ENCODE data around the gene MTHFD2.
"Not testable (repeated sequence)": the region's sequence is repeated elsewhere in the genome, so short reads cannot be mapped to it uniquely, and the experiment has no call there.

MTHFD2 gene

DNA sequence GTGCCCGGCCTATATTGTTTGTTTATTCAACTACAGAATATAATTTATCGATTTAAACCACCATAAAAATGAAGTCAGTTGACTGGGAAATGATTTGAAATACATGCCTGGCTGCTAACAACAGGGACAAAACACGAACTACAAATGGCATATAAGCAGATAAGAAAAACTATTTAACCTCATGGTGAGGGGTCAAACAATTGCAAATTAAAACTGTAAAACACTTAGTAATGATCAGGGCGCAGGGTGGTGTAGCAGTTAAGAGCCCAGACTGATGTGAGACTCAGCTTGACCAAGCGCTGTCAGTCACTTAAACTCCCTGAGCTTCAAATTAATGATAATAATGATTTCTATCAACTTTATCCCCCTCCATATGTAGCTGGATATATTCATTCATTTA is 6.7 kb downstream of the MTHFD2 start:
- TF ChIP-seq, protein P1, sequence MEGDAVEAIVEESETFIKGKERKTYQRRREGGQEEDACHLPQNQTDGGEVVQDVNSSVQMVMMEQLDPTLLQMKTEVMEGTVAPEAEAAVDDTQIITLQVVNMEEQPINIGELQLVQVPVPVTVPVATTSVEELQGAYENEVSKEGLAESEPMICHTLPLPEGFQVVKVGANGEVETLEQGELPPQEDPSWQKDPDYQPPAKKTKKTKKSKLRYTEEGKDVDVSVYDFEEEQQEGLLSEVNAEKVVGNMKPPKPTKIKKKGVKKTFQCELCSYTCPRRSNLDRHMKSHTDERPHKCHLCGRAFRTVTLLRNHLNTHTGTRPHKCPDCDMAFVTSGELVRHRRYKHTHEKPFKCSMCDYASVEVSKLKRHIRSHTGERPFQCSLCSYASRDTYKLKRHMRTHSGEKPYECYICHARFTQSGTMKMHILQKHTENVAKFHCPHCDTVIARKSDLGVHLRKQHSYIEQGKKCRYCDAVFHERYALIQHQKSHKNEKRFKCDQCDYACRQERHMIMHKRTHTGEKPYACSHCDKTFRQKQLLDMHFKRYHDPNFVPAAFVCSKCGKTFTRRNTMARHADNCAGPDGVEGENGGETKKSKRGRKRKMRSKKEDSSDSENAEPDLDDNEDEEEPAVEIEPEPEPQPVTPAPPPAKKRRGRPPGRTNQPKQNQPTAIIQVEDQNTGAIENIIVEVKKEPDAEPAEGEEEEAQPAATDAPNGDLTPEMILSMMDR (IDR thresholded peaks at IDR 0.05; ENCODE audit: insufficient read depth, low read length, poor library complexity, severe bottlenecking): no peak
- no peak overlapping the region; the same call in 1 of the 2 replicates for H3K4me3 ChIP-seq (replicated peaks; ENCODE audit: low read depth, low read length)
- no peaks in the 10 kb centered on the region for H3K27me3 ChIP-seq (replicated peaks; ENCODE audit: control insufficient read depth, insufficient read depth, low read length)
- DNase-seq (ENCODE audit: extremely low read depth, insufficient read length): no peak
- H3K36me3 ChIP-seq (ENCODE audit: control insufficient read depth, insufficient read depth, low read length): peaks cover 14% of the 10 kb centered on the region

DNA sequence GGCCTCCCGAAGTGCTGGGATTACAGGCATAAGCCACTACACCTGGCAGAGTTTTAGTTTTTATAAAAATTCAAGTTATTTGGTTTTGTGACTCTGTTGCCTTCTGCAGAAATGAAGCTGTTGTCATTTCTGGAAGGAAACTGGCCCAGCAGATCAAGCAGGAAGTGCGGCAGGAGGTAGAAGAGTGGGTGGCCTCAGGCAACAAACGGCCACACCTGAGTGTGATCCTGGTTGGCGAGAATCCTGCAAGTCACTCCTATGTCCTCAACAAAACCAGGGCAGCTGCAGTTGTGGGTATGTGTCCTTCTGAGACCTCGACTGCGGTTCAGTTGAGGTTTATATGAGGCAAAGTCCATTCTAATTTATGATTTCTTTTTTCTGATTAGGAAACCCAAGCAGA is 7.2 kb downstream of the MTHFD2 start:
- Histone ChIP-seq H3K4me3 (replicated peaks; ENCODE audit: low read depth, low read length) (no peak overlapping the region; the same call in 1 of the 2 replicates), H3K36me3 (ENCODE audit: control insufficient read depth, insufficient read depth, low read length) (peaks cover 14% of the 10 kb centered on the region), H3K27me3 (replicated peaks; ENCODE audit: control insufficient read depth, insufficient read depth, low read length) (no peaks in the 10 kb centered on the region)
- DNase-seq (ENCODE audit: extremely low read depth, insufficient read length): no peak
- TF ChIP-seq, protein P1 (IDR thresholded peaks at IDR 0.05; ENCODE audit: insufficient read depth, low read length, poor library complexity, severe bottlenecking): no peak

DNA sequence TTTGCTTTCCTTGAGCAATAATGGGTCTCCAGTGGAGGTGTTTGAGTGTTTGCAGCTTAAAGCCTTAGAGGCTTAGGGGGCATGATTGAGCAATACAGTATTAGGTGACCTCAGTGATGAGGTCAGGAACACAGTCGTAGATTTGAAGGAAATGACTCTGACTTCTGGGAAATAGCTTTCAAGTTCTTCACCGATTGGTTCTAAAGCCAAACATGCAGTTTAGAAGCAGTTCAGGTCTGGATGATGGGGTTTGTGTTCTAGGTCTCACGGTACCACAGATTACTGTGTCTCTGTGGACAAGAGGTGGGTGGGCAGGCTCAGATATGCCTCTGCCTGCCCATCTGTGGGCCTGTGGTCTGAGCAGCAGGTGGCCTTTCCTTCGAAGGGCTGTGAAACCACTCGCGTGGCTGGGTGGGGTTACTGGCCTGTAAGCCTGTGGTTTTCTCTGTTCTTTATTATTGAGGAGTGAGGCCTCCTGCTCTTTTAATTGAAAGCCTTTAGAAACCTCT is 7.8 kb downstream of the MTHFD2 start:
- H3K27me3 ChIP-seq (replicated peaks; ENCODE audit: control insufficient read depth, insufficient read depth, low read length): no peaks in the 10 kb centered on the region

DNA sequence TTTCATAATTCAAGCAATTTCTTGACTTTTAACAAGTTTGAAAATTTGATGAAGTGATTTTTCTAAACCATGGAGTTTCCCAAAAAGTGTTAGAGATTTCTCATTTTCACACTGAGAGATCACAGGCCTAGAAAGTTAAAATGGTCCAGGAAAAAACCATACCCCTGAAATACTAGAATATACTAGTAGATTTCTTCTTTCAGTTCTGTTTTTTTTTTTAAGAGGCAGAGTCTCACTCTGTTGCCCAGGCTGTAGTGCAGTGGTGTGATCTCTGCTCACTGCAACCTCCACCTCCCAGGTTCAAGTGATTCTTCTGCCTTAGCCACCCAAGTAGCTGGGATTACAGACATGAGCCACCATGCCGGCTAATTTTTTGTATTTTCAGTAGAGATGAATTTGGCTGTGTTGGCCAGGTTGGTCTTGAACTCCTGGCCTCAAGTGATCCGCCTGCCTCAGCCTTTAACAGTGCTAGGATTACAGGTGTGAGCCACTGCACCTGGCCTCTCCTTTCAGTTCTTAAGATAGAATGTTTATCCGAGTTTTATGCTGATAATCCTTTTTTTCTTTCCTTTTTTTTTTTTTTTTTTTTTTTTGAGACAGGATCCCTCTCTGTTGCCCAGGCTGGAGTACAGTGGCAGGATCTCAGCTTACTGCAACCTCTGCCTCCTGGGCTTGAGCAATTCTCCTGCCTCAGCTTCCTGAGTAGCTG is 14.4 kb downstream of the MTHFD2 start:
- H3K4me3 ChIP-seq (replicated peaks; ENCODE audit: low read depth, low read length): no peak overlapping the region
- no peaks in the 10 kb centered on the region for H3K27me3 ChIP-seq (replicated peaks; ENCODE audit: control insufficient read depth, insufficient read depth, low read length)
- DNase-seq (ENCODE audit: extremely low read depth, insufficient read length): no peak
- TF ChIP-seq, protein P1 (IDR thresholded peaks at IDR 0.05; ENCODE audit: insufficient read depth, low read length, poor library complexity, severe bottlenecking): no peak
- peaks cover 21% of the 10 kb centered on the region for H3K36me3 ChIP-seq (ENCODE audit: control insufficient read depth, insufficient read depth, low read length)

More for the DNA sequence above, 7.8 kb downstream of the MTHFD2 start:
- TF ChIP-seq, protein P1 (IDR thresholded peaks at IDR 0.05; ENCODE audit: insufficient read depth, low read length, poor library complexity, severe bottlenecking): no peak
- peak; percentile 57 for DNase-seq (ENCODE audit: extremely low read depth, insufficient read length)
- Histone ChIP-seq H3K4me3 (replicated peaks; ENCODE audit: low read depth, low read length) (no peak overlapping the region), H3K36me3 (ENCODE audit: control insufficient read depth, insufficient read depth, low read length) (peaks cover 14% of the 10 kb centered on the region)

DNA sequence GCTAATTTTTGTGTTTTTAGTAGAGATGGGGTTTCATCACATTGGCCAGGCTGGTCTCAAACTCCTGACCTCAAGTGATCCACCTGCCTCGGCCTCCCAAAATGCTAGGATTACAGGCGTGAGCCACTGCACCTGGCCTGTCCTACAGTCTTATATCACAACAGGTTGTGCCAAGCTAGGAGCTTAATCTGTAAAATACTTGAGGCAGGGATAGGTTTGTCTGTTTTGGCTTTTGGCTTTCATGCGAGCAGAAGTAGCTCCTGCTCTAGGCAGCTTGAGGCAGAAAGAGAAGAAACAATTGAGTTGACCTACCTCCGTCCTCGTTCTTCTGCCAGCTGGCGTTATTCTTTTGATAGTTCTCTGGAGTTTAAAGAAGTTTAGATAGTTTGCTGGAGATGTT is 17.4 kb downstream of the MTHFD2 start:
- not testable (repeated sequence) for DNase-seq (ENCODE audit: extremely low read depth, insufficient read length); H3K27me3 ChIP-seq (replicated peaks; ENCODE audit: control insufficient read depth, insufficient read depth, low read length); H3K4me3 ChIP-seq (replicated peaks; ENCODE audit: low read depth, low read length)
- peaks cover 19% of the 10 kb centered on the region for H3K36me3 ChIP-seq (ENCODE audit: control insufficient read depth, insufficient read depth, low read length)

DNA sequence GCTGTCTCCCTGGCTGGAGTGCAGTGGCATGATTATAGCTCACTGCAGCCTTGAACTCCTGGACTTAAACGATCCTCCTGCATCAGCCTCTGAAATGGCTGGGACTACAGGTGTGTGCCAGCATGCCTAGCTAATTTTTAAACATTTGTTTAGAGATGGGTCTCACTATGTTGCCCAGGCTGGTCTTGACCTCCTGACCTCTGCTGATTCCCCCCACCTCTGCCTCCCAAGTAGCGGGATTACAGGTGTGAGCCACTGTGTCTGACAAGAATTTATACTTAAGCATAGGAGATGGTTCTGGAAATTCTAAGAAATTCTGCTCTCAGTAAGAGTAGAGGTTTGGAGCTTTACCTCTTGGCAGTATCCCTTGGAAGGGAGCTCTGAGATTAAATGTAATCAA is 18.2 kb downstream of the MTHFD2 start:
- TF ChIP-seq, protein P1 (IDR thresholded peaks at IDR 0.05; ENCODE audit: insufficient read depth, low read length, poor library complexity, severe bottlenecking): no peak
- Histone ChIP-seq H3K36me3 (ENCODE audit: control insufficient read depth, insufficient read depth, low read length) (peaks cover 19% of the 10 kb centered on the region), H3K4me3 (replicated peaks; ENCODE audit: low read depth, low read length) (no peak overlapping the region), H3K27me3 (replicated peaks; ENCODE audit: control insufficient read depth, insufficient read depth, low read length) (no peaks in the 10 kb centered on the region)
- DNase-seq (ENCODE audit: extremely low read depth, insufficient read length): no peak

Measured in GM06990 (cell line).